UCSD-AML1 (cell line): Measurements from ENCODE around the gene MAGEA2B.
"Not testable (repeated sequence)": the region's sequence is repeated elsewhere in the genome, so short reads cannot be mapped to it uniquely, and the experiment has no call there.

Experiments
- DNase-seq: peaks from one replicate; lab custom pipeline; 2025; ENCODE audit not compliant: unreplicated experiment; lab: John Stamatoyannopoulos, UW

The MAGEA2B gene

GRCh38 chrX:152754871-152755270 lies 40.4 kb downstream of the MAGEA2B start:
- DNase-seq = not testable (repeated sequence)

- not testable (repeated sequence) for DNase-seq
Measured at GRCh38 chrX:152758918-152759317, 44.5 kb downstream of the MAGEA2B start, which contains the start of gene CSAG3. CSAG3 (plus strand) TSS chrX:152759218.

- DNase-seq = not testable (repeated sequence)
Measured at GRCh38 chrX:152759544-152759943, 45.1 kb downstream of the MAGEA2B start.

- not testable (repeated sequence) for DNase-seq
Measured at GRCh38 chrX:152761582-152761981, 47.2 kb downstream of the MAGEA2B start.

DNA sequence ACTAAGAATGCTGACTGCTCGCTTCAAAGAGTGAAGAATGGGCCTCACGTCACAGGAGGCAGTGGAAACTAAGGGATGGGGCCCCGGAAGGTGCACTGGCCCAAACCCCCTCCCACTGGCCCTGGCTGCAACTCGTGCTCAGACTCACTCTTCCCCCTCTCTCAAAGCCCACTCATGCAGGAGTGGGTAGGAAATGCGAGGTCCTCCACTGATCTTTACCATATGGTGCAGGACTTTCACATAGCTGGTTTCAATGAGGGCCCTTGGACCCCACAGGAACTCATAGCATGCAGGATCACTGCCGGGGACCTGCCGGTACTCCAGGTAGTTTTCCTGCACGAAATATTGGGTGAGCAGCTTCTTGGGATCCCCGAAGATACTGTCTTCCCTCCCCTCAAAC lies 52.1 kb downstream of the MAGEA2B start:
- not testable (repeated sequence) for DNase-seq
